Suprapubic skin (tissue), 3 donors: ENCODE results near the gene HM13.

Experiments
- CTCF ChIP-seq, 2 donors: fragments of 200-600 bp in 1 of 2; fragments of 450-650 bp in 1 of 2; sonication (generic) in 1 of 2; IDR thresholded peaks; one replicate each; pipeline ENCODE4 v1.5.1; 2016 to 2019; ENCODE audit warnings: antibody characterized with exemption in 2 of 2, mild to moderate bottlenecking in 1 of 2, moderate library complexity in 1 of 2
- EP300 ChIP-seq: sonication (generic); formaldehyde crosslinking; IDR thresholded peaks from one replicate; pipeline ENCODE4 v1.6.1; 2017; ENCODE audit warnings: antibody characterized with exemption
- POLR2A ChIP-seq, 2 donors: fragments of 450-650 bp; IDR thresholded peaks; one replicate each; pipeline ENCODE4 v1.6.1; 2017; ENCODE audit warnings: antibody characterized with exemption in 2 of 2, mild to moderate bottlenecking in 2 of 2, moderate library complexity in 2 of 2

- TF ChIP-seq CTCF (IDR thresholded peaks at IDR 0.05) (no peak), EP300 (no peak), POLR2A (IDR thresholded peaks at IDR 0.05) (no peak)
Measured at GRCh38 chr20:31535298-31535697, 21.1 kb downstream of the HM13 start.
